HuH-7.5 (cell line): ENCODE results near the gene TSPY4.
"Not testable (repeated sequence)": the region's sequence is repeated elsewhere in the genome, so short reads cannot be mapped to it uniquely, and the experiment has no call there.

Experiments
- DNase-seq: peaks from one replicate; pipeline ENCODE4 v3.0.0; 2011; ENCODE audit warnings: low spot score

The TSPY4 gene, protein sequence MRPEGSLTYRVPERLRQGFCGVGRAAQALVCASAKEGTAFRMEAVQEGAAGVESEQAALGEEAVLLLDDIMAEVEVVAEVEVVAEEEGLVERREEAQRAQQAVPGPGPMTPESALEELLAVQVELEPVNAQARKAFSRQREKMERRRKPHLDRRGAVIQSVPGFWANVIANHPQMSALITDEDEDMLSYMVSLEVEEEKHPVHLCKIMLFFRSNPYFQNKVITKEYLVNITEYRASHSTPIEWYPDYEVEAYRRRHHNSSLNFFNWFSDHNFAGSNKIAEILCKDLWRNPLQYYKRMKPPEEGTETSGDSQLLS

DNA sequence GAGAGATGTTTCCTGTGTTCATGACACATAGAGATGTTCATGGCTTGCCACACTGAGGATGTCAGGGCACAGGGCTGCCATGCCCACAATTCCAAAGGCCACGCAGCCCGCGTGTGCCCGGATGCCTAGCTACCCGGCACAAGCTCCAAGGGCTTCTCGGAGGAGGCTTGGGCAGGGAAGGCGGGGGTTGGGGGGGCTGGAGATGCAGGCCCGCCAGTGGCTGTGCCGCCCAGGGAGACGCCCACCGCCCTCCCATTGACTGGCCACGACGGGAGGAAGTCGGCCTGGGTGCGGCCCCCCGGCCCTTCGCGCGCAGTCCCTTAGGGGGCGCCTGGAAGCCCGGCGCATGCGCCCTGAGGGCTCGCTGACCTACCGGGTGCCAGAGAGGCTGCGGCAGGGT is at the start of gene TSPY4:
TSPY4 (plus strand) TSS at position 301 of the 400 bp plus-strand sequence; CDS start at position 347, 46 bp downstream.
- DNase-seq: not testable (repeated sequence)

GRCh38 chrY:9320996-9321395 is 16.3 kb upstream of the TSPY4 start:
- no peak for DNase-seq

DNA sequence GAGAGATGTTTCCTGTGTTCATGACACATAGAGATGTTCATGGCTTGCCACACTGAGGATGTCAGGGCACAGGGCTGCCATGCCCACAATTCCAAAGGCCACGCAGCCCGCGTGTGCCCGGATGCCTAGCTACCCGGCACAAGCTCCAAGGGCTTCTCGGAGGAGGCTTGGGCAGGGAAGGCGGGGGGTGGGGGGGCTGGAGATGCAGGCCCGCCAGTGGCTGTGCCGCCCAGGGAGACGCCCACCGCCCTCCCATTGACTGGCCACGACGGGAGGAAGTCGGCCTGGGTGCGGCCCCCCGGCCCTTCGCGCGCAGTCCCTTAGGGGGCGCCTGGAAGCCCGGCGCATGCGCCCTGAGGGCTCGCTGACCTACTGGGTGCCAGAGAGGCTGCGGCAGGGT is 20.2 kb downstream of the TSPY4 start, which contains the start of gene TSPY8:
TSPY8 (plus strand) TSS at position 301 of the 400 bp plus-strand sequence; CDS start at position 347, 46 bp downstream.
- DNase-seq: not testable (repeated sequence)
